Kidney glomerular epithelial cell (primary cell): ENCODE measurements around the gene MBOAT1.
"Not testable (repeated sequence)": the region's sequence is repeated elsewhere in the genome, so short reads cannot be mapped to it uniquely, and the experiment has no call there.

Experiments used
- DNase-seq: peaks from one replicate; lab custom pipeline; 2025; lab: John Stamatoyannopoulos, UW

MBOAT1 gene, protein sequence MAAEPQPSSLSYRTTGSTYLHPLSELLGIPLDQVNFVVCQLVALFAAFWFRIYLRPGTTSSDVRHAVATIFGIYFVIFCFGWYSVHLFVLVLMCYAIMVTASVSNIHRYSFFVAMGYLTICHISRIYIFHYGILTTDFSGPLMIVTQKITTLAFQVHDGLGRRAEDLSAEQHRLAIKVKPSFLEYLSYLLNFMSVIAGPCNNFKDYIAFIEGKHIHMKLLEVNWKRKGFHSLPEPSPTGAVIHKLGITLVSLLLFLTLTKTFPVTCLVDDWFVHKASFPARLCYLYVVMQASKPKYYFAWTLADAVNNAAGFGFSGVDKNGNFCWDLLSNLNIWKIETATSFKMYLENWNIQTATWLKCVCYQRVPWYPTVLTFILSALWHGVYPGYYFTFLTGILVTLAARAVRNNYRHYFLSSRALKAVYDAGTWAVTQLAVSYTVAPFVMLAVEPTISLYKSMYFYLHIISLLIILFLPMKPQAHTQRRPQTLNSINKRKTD

DNA sequence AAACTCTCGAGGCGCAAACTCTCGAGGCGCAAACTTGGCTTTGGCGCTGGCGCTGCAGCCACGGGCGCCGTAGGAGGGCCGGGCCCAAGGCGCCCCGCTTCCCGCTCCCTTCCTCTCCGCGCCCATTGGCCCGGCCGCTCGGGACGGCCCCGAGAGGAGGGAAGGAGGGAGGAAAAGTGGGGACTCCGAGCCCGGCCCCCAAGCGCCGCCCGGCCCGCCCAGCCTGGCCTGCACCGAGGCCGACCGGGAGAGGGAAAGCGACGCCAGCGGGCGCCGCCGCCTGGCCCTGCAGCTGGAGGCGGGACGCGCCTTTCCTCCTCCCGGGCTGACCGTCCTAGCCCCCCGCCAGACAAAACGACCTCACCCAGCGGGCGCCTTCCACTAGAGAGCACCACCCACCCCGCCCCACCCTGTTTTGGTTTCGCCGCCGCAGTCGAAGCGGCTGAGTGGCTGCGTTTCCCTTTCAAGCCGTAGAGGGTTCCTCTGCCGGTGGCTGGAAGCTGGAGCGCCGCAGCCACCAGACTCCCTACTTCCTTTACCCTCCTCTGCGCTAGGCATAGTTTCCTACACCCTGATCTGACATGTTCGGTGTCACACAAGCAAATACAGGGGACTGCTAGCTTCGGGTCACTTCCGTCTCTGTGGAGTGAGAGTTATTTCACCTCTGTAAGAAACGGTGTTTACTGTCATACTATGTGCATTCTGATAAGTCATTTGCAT lies at the start of gene MBOAT1:
TSS of gene MBOAT1 (minus strand) at position 78 of the 720 bp plus-strand sequence. CDS start 235 bp downstream, outside the sequence.
- DNase-seq, result peak; percentile 78

DNA sequence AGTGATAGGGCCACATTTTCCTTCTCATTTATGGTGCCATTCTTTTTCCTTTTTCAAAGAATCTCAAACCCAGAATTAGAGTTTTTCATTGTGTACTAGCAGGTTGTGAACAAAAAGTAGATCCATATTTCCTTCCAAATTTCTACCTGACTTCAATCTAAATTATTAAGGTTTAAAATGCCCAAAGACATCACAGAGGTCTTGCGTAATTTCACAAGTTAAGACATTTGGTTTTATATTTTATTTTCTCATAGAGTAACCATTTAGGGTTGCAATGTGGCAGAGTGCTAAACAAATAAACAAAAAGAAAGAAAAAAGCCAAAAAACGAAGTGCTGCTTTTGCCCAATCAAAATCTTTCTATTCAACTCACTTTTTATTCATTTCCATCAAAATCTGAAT lies 49.4 kb upstream of the MBOAT1 start:
- DNase-seq, result no peak

DNA sequence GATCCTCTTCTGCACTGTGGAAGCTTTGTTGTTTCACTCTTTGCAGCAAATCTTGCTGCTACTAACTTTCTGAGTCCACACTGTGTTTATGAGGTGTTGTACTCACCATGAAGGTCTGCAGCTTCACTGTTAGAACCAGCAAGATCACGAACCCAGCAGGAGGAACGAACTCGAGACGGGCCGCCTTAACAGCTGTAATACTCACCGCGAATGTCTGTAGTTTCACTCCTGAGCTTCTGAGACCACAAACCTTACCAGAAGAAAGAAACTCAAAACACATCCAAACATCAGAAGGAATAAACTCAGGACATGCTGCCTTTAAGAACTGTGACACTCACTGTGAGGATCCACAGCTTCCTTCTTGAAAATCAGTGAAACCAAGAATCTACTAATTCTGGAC lies 48.1 kb upstream of the MBOAT1 start:
- no peak for DNase-seq

DNA sequence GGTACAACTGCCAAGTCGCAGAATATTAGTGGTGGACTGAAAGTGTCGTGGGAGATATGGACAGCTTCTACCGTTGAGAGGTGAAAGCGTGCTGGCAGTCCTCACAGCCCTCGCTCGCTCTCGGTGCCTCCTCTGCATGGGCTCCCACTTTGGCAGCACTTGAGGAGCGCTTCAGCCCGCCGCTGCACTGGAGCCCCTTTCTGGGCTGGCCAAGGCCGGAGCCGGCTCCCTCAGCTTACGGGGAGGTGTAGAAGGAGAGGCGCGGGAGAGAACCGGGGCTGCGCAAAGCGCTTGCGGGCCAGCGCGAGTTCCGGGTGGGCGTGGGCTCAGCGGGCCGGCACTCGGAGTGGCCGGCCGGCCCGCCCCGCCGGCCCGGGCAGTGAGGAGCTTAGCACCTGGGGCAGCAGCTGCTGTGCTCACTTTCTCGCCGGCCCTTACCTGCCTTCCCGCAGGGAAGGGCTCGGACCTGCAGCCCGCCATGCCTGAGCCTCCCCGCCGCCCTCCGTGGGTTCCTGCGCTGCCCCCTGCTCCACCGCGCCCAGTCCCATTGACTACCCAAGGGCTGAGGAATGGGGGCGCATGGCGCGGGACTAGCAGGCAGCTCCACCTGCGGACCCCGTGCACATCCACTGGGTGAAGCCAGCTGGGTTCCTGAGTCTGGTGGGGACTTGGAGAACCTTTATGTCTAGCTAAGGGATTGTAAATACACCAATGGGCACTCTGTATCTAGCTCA lies 47.2 kb upstream of the MBOAT1 start:
- DNase-seq, result no peak

DNA sequence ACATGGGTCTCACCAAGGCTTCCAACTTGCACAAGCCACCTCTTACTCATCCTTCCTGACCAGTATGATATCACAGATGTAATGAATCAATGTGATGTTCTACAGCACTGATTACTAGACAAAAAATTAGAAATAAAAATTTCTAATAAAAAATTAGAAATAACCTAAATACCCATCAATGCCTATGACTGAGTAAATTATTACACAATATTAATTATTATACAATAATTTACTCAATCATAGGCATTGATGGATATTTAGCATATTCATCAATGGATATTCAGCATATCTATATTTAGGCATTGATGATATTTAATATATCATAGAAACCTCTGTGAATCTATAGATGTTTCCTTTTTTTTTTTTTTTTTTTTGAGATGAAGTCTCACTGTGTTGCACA lies 43.2 kb upstream of the MBOAT1 start:
- DNase-seq, result no peak

DNA sequence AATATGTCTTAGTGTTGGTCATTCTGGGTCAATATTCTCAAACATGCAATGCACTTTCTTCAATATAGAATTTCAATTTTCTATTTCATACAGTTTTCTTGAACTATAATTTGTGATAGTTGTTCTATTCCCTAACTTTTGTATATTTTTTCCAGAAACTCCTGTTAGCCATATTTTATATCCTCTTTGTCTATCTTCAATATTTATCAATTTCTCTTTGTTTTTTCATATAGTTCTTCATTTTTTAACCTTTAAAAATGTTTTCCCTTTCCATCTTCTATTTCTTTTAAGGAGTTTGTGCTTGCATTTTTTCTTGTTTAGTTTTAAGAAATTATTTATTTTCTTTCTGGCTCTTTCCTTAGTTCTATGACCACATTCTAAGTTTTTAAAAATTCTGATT lies 42.0 kb upstream of the MBOAT1 start:
- DNase-seq, result no peak

DNA sequence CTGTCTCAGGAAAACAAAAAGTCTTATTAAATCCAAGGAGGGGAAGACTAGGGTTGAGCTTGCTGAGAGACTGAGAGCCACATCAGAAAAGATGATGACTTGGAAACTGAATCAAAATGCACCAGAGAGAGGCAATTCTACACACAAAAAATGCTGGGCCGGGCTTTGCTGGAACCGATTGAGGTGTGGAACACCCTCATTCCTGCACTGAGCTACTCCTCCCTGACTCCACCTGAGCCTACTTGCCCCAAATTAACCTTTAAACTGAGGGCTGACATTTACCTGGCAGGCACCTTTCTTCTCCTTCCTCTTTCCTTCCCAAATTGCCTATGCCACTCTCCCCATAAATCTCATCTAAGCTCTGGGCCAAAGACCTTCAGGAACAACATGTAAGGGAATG lies 40.8 kb upstream of the MBOAT1 start:
- DNase-seq, result no peak

DNA sequence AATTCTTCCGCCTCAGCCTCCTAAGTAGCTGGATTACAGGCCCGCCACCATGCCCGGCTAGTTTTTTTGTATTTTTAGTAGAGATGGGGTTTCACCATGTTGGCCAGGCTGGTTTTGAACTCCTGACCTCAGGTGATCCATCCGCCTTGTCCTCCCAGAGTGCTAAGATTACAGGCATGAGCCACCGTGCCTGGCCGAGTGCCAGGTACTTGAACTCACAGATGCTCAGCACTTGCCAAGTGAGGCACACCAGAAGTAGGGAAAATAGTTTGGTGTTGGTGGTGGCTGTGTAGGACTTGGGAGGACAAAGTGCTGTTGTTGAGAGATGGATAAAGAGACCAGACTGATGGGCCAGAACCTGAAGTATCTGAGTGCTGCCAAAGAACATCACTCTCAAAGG lies 40.0 kb upstream of the MBOAT1 start:
- no peak for DNase-seq

DNA sequence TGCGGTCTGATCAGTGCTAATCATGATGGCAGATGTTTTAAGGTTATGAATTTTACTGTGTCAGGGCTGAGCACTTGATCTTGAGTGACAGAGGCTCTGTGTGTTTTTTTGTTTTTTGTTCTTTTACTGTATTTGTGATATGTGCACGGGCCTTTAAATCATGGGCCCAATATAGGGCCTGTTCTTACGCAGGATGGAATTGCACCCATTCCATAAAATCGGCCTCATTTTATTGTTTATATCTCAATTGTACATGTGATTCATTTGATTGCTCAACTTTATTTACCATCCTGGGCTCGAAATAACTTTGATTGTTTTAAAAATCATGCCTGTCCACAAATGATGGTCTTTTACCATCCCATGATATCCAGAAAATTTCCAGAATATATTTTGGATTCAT lies 39.3 kb upstream of the MBOAT1 start:
- no peak for DNase-seq

DNA sequence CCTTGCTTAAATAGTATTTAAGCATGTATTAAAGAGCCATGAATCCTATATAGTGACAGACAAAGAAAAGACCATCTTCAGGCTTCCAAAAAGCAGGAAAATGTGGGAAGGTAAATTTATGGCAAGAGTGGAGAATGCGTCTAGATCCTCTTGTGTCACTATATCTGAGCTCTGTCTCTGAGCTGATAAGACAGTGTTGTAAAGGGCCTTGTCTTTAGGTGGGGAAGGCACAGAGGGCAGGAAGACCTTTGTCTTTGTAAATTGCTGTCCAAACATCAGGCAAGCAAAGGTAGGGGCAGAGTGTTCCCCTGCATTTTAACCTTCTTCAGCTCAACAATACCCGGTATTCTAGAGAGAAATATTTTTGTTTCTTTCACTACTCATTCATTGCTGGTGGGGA lies 33.9 kb upstream of the MBOAT1 start:
- DNase-seq, result no peak

DNA sequence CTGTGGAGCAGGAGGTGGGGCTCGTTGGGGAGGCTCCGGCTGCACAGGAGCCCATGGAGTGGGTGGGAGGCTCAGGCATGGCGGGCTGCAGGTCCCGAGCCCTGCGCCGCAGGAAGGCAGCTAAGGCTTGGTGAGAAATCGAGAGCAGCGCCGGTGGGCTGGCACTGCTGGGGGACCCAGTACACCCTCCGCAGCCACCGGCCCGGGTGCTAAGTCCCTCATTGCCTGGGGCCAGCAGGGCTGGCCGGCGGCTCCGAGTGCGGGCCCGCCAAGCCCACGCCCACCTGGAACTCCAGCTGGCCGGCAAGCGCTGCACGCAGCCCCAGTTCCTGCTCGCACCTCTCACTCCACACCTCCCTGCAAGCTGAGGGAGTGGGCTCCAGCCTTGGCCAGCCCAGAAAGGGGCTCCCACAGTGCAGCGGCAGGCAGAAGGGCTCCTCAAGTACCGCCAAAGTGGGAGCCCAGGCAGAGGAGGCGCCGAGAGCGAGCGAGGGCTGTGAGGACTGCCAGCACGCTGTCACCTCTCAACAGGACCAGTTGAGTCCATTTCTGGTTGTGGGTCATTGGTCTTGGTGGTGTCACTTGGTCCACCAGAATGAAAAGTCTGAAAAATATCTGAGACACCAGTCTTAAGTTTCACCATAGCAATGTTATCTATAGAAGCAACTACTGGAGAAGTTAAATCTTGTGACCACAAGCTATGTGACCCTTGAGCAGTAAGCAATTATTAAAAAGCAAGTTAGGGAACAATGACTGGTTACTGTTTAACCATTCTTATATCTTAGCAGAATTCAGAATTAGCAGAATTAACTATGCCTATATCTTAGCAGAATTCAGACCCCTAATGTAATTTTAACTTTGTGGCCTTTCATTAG lies 32.8 kb upstream of the MBOAT1 start:
- DNase-seq, result not testable (repeated sequence)

DNA sequence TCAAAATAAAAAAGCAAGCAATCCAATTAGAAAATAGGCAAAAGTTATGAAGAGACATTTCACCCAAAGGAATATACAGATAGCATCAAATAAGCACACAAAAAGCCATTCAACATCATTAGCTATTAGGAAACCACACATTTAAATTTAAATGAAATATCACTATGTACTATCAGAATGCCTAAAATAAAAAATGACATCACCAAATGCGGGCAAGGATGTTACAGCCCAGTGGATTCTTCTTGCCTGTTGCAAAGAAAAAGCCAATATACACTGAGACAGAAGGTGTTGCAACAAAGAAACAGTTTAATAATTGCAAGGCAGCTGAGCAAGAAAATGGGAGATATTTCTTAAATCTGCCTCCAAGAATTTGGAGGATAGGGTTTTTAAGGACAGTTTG lies 31.0 kb upstream of the MBOAT1 start:
- no peak for DNase-seq

DNA sequence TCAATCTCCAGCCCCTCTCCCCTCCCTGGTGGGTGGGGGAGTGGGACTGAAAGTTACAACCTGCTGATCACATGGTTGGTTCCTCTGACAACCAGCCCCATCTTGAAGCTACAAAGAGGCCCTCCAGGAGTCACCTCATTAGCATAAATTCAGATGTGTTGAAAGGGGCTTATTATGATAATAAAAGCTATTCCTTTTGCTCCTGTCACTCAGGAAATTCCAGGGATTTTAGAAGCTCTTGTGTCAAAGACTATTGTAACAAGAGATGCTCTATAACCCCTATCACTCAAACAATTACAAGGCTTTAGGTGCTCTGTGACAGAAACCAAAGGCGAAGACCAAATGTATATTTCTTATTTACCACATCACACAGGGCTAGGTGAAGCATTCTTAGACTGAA lies 30.1 kb upstream of the MBOAT1 start:
- DNase-seq, result no peak

DNA sequence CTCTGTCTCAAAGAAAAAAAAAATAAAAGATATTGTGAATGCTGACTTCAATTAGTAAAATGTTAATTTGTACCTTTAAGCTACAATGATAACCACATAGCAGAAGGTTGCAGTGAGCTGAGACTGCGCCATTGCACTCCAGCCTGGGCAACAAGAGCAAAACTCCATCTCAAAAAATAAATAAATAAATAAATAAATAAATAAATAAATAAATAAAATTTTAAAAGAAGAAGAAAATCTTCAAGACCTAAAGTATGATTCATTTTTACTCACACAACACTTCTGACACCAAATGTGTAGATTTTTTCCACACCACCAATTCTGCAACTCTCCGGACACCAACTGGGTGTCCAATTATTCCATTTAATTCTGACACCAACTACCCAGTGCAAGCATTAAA lies 28.8 kb upstream of the MBOAT1 start:
- no peak for DNase-seq

DNA sequence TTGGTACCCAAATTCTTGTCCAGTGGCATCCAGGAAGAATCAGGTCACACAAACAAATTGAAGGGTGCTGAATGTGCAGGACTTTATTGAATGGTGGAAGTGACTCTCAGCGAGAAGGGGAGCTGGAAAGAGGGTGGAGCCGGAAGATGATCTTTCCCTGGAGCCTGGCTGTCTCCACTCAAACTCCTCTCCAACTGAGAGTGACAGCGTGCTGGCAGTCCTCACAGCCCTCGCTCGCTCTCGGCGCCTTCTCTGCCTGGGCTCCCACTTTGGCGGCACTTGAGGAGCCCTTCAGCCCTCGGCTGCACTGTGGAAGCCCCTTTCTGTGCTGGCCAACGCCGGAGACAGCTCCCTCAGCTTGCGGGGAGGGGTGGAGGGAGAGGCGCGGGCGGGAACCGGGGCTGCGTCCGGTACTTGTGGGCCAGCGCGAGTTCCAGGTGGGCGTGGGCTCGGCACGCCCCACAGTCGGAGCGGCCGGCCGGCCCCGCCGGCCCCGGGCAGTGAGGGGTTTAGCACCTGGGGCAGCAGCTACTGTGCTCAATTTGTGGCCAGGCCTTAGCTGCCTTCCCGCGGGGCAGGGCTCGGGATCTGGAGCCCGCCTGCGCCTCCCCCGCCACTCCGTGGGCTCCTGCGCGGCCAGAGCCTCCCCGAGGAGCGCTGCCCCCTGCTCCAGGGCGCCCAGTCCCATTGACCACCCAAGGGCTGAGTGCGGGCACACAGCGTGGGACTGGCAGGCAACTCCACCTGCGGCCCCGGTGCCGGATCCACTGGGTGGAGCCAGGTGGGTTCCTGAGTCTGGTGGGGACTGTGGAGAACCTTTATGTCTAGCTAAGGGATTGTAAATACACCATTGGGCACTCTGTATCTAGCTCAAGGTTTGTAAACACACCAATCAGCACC lies 26.7 kb upstream of the MBOAT1 start:
- DNase-seq, result no peak

DNA sequence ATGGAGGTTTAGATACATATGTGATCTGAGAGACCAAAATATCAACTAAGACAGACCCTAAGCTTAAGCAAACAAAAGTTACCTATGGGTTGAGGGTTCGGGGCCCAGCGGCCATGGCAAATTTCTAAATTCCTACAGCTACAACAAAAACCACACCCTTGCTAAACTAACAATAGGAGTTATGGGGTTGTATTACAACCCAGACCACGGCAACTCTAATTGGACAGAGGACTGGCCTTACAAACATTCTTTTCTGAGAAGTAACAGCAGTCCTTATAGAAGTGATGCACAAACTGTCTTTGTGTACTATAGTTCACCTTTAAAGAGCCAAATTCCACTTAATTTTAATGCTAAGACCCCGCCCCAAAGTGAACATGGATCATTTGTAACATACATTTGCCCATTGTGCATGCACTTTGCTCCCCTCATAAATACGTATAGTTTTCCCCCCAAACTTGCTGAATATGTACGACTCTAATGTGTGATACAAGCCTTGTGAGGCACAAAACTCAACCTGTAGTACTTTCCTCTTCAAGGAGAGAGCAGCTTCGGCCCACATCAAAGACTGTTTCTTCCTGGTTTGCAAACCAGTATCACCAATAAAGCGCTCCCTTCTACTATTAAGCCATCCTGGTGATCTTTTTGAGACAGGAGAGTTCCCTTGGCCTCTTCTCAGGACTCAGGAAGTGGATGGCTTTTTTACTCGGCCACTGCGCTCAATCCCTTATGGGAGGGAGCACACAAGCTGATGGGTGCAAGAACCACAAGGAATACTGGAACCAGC lies 25.6 kb upstream of the MBOAT1 start:
- DNase-seq, result no peak

DNA sequence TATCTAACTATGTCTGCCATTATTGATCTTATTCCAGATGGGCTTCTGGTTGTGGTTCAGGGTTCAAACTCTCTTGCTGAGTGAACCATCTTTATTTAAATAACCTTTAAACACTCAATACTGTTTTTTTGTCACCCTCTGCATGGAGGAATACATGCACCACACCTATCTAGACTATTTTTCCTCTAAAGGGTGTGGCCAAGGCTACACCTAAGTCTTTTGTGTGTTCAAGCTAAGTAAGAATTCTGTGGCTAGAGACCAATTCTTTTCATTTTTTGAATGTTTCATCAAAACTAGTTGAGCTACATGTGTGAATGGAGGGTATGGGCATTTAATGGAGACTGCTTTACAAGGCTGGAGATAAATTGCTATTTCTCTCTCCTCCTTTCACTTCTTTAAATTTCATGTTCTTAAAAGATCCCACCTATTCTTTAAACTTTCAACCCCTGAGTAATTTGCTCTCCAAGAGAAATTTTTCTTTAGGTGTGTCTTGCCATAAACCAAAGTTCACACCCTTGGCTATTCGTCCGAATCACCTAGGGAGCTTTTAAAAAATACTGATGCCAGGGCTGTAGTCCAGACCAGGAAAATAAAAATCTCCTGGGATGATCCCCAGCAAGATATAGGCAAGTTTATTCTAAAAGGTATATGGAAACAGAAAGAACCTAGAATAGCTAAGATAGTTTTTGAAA lies 24.8 kb upstream of the MBOAT1 start:
- no peak for DNase-seq

DNA sequence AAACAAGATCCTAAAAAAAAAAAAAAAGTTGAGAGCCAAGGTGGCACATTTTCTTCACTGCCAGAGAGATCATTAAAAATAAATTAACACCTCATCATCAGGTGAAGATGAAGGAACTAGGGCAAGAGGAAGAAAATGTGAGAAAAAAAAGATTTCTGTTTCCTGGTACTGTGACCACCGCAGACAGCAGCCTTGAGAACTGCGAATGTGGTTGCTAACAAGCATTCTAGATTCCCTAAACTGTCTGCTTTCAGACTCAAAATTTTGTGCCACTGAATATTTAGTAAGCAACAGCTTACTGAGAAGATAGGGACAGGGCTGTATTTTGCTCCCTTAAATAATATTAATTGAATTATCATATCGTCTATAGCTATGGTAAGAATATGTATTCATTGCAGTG lies 24.1 kb upstream of the MBOAT1 start:
- DNase-seq, result no peak

DNA sequence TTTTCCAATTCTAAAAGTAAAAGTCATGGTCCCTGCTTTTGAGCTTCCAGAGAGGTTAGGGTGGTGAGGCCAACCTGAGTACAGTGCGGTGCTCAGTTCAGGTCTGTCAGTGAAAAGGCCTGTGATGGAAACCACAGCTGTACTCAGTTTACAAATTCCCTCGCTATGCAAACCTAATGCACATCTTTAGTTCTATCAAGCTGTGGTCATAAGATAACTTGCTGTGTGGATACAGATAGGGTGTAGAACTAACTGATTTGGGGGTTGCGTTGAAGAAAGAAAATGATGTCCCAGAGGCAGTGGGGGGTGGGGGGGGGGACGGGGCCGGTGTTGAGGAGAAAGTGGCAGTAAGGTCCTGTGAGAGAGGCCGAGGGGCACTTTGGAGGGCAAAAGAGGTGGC lies 22.8 kb upstream of the MBOAT1 start:
- DNase-seq, result no peak
